HG02840 (cell line): ENCODE data around the gene ANKS1B.
"Not testable (repeated sequence)": the region's sequence is repeated elsewhere in the genome, so short reads cannot be mapped to it uniquely, and the experiment has no call there.

Experiments used
- ATAC-seq: cut with Tn5 transposase; IDR thresholded peaks from one replicate; pipeline ENCODE4 v1.9.1; 2021; ENCODE audit warnings: mild to moderate bottlenecking, moderate library complexity, moderate number of reproducible peaks; ENCODE audit not compliant: unreplicated experiment, low FRiP score

Gene ANKS1B

DNA sequence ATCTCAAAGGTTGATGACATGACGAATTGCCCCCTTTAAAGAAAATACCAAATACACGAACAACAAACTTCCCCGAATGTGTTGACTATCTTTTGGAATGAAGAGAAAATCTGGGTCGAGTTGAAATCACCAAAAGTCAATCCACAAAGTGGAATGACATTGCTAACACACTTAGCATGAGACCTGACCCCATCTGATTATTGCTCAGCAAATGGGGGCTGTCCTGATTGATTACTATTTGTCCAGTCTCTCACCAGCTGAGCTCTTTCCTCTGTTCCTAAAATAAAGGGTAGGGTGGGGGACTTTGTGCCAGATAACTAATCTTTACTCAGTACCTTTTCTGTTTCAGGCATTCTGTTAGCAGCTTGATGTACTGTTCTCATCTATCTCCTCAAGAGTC is 1116.2 kb downstream of the ANKS1B start:
- ATAC-seq, result no peak

- no peak for ATAC-seq
Measured at GRCh38 chr12:98868076-98868475, 1116.7 kb downstream of the ANKS1B start.

- ATAC-seq, result no peak
Measured at GRCh38 chr12:98864363-98864762, 1120.4 kb downstream of the ANKS1B start.

GRCh38 chr12:98863167-98863566 is 1121.6 kb downstream of the ANKS1B start:
- ATAC-seq, result no peak

DNA sequence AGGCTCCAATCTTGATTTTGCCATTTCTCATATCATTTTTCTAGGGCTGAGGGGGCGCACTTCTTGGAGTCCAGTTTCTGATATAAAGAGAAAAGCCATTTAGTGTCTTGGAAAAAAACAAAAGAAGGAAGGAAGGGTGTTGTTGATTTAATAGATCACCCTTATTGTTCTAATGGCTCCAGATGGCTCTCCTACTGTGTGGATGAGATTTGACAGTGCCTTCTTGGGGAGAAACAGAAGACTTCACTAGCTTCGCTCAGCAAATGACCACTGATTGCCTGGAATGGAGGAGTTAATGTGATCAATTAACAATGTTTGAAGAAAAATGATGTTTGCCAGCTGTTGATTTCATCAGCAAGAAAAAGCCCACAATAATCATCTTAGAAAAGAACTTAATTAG is 1123.5 kb downstream of the ANKS1B start:
- no peak for ATAC-seq

DNA sequence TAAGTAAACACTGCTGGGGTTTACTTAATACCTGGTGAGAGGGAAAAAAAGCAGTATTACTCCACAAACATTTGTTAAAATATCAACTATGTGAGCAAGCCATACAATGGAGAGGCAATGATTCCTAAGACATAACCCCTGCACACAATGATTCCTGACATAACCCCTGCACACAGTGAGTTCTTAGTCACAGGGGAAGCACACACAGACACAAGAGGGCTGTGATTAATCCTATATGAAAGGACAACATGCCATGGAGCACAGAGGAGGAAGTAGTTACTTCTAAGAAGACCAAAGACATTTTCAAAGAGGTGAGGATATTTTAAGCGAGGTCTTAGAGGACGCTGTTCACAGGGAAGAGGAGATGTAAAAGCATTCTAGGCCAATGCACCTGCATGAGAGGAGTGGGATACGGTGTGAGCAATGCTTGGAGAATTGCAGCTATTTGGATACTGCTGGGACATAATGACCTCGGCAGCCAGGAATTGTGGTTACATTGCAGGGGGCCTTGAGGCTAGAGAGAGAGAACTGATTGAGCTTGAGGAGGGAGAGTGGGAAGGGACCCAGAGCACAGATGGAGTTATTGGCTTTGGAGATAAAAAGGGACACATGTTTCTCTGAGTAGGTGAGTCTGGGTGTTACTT is 1127.7 kb downstream of the ANKS1B start:
- no peak for ATAC-seq

DNA sequence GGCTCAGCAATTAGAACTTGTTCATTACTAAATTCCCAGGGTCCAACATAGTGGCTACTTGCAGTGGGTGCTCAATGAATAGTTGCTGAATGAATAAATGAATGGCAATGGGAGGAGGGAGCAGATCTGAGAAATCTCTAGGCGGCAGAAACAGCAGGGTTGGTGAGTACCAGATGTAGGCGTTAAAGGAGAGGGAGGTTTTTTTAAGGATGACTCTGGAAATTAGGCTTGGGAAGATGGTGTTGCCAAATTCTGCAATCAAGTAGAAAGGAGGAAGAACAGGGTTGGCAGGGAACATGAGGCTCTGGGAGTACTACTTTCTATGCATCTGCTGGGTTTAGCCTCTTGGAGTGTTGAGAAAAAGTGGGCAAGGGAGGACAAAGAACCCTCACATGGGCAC is 1132.6 kb downstream of the ANKS1B start:
- no peak for ATAC-seq

DNA sequence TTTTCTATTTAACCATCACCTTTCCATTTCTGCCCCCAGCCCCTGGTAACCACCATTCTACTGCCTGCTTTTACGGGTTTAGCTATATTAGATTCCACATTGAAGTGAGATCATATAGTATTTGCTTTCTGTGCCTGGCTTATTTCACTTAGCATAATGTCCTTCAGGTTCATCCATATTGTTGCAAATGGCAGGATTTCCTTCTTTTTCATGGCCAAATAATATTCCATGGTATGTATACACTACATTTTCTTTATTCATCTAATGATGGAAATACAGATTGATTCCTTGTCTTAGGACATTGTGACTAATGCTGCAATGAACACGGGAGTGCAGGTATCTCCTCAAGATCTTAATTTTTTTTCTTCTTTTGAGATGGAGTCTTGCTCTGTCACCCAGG is 1137.5 kb downstream of the ANKS1B start:
- no peak for ATAC-seq

GRCh38 chr12:98845957-98846356 is 1138.8 kb downstream of the ANKS1B start:
- no peak for ATAC-seq

DNA sequence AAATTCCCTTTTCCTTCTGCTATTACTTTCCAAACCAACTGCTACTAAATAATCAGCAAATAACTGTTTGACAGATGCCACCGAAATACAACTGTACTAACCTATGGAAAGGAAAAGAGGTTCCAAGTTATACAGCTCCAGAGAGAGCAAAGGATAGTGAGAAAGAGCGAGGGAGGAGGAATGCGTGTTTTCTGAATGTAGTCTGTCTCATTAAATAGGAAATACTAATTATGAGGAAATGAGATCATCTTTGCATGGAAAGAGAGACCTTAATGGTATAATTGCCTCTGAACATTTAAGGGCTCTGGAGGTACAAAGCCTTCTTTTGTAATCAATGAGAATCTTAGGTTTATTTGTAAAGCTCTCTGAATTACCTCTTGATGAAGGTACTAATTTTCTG is 1144.4 kb downstream of the ANKS1B start:
- no peak for ATAC-seq

DNA sequence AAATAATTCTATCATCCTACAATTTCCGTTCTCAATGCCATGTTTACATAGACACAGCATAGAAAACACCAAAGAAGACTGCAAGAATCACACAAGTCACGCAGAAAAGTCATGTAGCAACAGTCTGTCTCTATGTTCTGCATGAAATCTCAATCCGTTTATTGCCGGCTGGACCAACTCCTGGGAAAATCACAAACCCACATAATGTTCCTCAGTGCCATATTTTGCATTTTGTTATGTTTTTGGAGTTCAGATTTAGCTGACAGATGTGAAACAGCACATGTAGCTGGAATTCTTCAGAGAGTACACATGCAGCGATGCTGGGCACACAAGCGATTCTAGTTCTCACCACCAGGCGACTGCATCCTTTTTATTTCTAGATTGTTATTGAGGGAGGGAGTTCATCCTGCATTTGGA is 1146.5 kb downstream of the ANKS1B start:
- no peak for ATAC-seq

DNA sequence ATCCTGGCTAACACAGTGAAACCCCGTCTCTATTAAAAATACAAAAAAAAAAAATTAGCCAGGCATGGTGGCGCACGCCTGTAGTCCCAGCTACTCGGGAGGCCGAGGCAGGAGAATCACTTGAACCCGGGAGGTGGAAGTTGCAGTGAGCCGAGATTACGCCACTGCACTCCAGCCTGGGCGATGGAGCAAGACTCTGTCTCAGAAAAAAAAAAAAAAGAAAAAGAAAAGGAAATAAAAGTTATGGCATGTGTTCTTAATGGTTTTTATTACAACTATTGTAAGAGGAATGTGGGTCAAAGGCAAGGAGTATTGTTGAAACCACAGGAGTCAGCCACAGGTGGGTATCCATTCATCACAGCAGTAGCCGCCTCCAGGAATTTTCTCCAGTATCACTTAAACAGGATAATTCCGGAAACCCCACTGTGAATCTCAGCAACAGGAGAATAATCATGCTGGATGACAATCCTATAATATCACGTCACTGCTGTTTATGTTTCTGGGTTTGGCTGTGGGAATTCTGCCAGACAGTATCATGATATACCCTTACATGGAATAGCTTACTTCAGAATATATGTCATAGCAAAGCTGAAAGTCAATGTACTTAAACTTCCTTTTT is 1147.5 kb downstream of the ANKS1B start:
- not testable (repeated sequence) for ATAC-seq

GRCh38 chr12:98830657-98831056 is 1154.1 kb downstream of the ANKS1B start:
- no peak for ATAC-seq

GRCh38 chr12:98828802-98829600 is 1155.7 kb downstream of the ANKS1B start:
- ATAC-seq, result no peak

DNA sequence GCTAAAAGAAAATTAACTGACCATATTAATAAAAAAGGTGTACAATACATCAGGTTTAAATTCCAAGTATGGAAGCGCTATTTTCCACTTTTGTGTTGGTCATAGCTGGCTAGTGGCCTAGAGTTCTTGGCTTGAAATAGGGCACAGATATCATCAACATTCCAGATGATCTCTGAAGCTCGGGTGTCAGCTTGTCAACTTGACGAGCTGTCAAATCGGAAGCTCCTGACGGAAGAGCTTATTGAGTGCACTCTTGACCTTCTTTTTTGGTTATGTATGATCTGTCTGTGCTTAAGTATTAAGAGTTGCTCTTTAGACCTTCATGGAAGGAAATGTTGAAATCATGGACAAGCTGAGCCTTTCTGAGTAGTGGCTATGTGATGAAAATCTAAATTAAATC is 1161.7 kb downstream of the ANKS1B start:
- no peak for ATAC-seq

DNA sequence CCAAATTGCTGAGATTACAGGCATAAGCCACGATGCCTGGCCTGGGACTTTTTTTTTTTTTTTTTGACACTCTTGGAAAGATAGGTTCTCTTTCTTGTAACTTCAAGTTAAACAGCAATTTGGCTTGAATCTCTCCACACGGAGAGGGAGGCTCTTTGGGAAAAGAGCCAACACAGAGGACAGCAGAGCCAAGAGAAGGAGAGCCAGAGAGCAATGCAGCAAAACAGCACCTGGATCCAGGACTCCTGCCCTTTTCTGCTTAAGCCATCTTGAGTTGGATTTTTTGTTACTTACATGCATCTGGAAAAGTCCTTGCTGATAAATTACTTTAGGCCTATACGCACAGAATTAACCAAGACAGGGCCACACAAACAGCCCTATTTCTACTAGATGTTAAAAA is 1162.9 kb downstream of the ANKS1B start:
- no peak for ATAC-seq

DNA sequence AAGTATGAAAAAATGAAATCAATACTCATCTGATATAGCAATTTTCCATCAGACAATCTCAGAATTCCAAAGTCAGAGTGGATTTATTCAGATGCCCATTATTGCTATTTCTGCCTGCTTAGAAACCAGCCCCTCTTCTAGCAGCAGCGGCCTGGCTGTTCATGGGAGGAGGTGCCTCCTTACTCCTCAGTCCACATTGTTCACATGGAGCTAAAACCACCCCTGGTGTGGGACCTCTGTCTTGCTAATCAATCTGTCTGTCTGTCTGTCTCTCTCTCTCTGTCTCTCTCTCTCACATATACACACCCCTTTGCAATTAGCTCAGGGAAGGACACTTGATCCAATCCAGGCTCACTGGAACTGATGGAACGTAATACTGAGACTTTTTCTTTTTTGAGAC is 1163.5 kb downstream of the ANKS1B start:
- ATAC-seq, result no peak

- ATAC-seq, result no peak
Measured at GRCh38 chr12:98819821-98820404, 1164.8 kb downstream of the ANKS1B start.

DNA sequence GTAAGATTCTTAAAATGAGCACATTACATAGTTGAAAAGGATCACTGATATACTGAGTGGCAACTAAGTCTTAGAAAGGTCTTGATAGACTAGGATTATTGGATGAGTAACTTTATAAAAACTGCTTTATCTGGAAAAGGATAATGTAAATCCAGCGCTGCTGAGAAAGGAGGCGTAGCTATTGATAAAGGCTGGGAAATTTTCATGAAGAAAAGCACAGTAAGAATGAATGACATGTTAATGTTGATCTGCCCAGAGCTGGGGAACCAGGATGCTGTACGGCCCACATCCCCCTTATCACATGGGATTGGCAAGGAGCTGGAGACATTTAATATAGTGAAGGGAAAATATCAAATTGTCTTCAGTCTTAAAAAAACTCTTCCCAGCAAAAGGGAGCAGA is 1165.7 kb downstream of the ANKS1B start:
- ATAC-seq, result no peak

DNA sequence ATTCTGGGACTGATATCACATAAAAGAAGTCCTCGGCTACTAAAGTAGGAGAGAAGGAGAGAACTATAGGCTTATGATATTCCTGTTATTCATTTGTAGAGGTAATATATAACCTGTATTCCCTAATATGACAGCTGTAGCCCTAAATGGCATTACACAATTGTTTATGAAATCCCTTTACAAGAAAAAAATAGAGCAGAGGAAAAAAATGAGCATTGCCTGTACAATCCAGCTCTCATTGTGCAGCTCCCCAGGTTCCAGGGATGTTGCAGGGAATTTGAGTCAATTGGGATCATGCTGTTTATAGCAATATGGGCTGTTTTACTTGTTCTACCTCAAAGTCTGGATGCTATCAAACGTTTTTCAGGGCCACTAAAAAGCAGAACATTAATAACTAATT is 1166.5 kb downstream of the ANKS1B start:
- ATAC-seq, result no peak

DNA sequence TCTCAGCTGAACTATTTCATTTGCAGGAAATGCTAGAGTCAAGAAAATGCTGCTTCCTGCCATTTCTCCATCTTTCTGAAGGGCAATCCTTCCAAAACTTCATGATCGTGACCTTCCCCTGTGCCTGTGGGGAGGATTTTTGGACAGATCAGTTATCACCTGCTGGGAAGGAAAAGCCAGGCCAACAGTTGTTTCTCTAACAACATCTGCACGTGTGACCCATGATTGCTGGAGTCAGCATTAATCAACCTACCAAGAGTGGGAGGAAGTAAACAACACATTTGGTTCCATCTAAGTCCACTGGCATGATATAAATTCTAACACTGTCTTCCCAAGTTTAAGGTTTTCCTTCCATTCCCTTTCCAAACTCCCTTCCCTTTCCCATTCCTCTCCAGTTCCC is 1167.0 kb downstream of the ANKS1B start:
- ATAC-seq, result no peak
